ENCODE results near the gene CRTC2. TPM values are rescaled to one million over a fixed set of nuclear protein-coding genes. Genes with fewer than 3 reads are reported as not detected.

The CRTC2 gene
- total and polyA plus RNA-seq, 4 donors: 17.7 to 48.7 (median 42.6) TPM

GRCh38 chr1:153938996-153939395 lies 19.4 kb downstream of the CRTC2 start:
- WGBS, 2 donors: 88 to 98% methylated on average over 3 of the region's 3 CpGs
- Histone ChIP-seq H3K4me1 (ENCODE audit: control insufficient read depth in 5 of 5, insufficient read depth in 5 of 5, low read length in 5 of 5) (peaks cover 0 to 4% (median 0%) of the 10 kb centered on the region in 5 donors), H3K9me3 (ENCODE audit: control insufficient read depth in 4 of 4, insufficient read depth in 3 of 4, low read length in 3 of 4) (no peaks in the 10 kb centered on the region), H3K4me3 (no peak overlapping the region), H3K27me3 (ENCODE audit: control insufficient read depth in 3 of 3, insufficient read depth in 3 of 3, low read length in 2 of 3) (no peaks in the 10 kb centered on the region), H3K9ac (ENCODE audit: insufficient read depth in 1 of 2, low read length in 2 of 2) (no peak overlapping the region), H3K27ac (ENCODE audit: low read depth in 1 of 2, low read length in 1 of 2) (no peak overlapping the region), H3K36me3 (ENCODE audit: control insufficient read depth in 4 of 4, insufficient read depth in 4 of 4, low read length in 4 of 4) (peaks cover 9 to 67% (median 44%) of the 10 kb centered on the region in 4 donors)
- no peak for DNase-seq
- no peak for TF ChIP-seq CTCF (IDR thresholded peaks at IDR 0.05; ENCODE audit: control extremely low read depth, extremely low read depth)
- no peak for ATAC-seq (ENCODE audit: insufficient read depth, low FRiP score)

GRCh38 chr1:153937331-153937730 lies 21.1 kb downstream of the CRTC2 start:
- DNase-seq: no peak
- TF ChIP-seq CTCF (IDR thresholded peaks at IDR 0.05; ENCODE audit: control extremely low read depth, extremely low read depth): no peak

GRCh38 chr1:153936011-153936802 lies 22.2 kb downstream of the CRTC2 start:
- WGBS, 2 donors: 96 to 98% methylated on average over 12 of the region's 12 CpGs
- no peak for TF ChIP-seq CTCF (IDR thresholded peaks at IDR 0.05; ENCODE audit: control extremely low read depth, extremely low read depth)
- H3K36me3 ChIP-seq (ENCODE audit: control insufficient read depth in 4 of 4, insufficient read depth in 4 of 4, low read length in 4 of 4): peaks cover 10 to 73% (median 40%) of the 10 kb centered on the region in 4 donors
- ATAC-seq (ENCODE audit: insufficient read depth, low FRiP score) (no peak), DNase-seq (no peak)
- H3K27me3 ChIP-seq (ENCODE audit: control insufficient read depth in 3 of 3, insufficient read depth in 3 of 3, low read length in 2 of 3): no peaks in the 10 kb centered on the region
- H3K9ac ChIP-seq (ENCODE audit: insufficient read depth in 1 of 2, low read length in 2 of 2): no peak overlapping the region
- H3K4me3 ChIP-seq: no peak overlapping the region
- no peaks in the 10 kb centered on the region for H3K4me1 ChIP-seq (ENCODE audit: control insufficient read depth in 5 of 5, insufficient read depth in 5 of 5, low read length in 5 of 5)
- no peak overlapping the region for H3K27ac ChIP-seq (ENCODE audit: low read depth in 1 of 2, low read length in 1 of 2)
- H3K9me3 ChIP-seq (ENCODE audit: control insufficient read depth in 4 of 4, insufficient read depth in 3 of 4, low read length in 3 of 4): no peaks in the 10 kb centered on the region

More at GRCh38 chr1:153937331-153937730, 21.1 kb downstream of the CRTC2 start:
- ATAC-seq (ENCODE audit: insufficient read depth, low FRiP score): no peak
- no peaks in the 10 kb centered on the region for H3K27me3 ChIP-seq (ENCODE audit: control insufficient read depth in 3 of 3, insufficient read depth in 3 of 3, low read length in 2 of 3)
- H3K4me1 ChIP-seq (ENCODE audit: control insufficient read depth in 5 of 5, insufficient read depth in 5 of 5, low read length in 5 of 5): no peaks in the 10 kb centered on the region
- no peak overlapping the region for H3K9ac ChIP-seq (ENCODE audit: insufficient read depth in 1 of 2, low read length in 2 of 2)
- H3K4me3 ChIP-seq: no peak overlapping the region
- 96 to 99% methylated on average over 10 of the region's 10 CpGs for WGBS, 2 donors
- H3K36me3 ChIP-seq (ENCODE audit: control insufficient read depth in 4 of 4, insufficient read depth in 4 of 4, low read length in 4 of 4): peaks cover 10 to 74% (median 43%) of the 10 kb centered on the region in 4 donors
- H3K9me3 ChIP-seq (ENCODE audit: control insufficient read depth in 4 of 4, insufficient read depth in 3 of 4, low read length in 3 of 4): no peaks in the 10 kb centered on the region
- no peak overlapping the region for H3K27ac ChIP-seq (ENCODE audit: low read depth in 1 of 2, low read length in 1 of 2)

Measured in lung (tissue), 12 donors.